ENCODE results near the gene CRK.
A peak's percentile ranks its signal among the peaks of the same experiment; 100 is the strongest.

DNA sequence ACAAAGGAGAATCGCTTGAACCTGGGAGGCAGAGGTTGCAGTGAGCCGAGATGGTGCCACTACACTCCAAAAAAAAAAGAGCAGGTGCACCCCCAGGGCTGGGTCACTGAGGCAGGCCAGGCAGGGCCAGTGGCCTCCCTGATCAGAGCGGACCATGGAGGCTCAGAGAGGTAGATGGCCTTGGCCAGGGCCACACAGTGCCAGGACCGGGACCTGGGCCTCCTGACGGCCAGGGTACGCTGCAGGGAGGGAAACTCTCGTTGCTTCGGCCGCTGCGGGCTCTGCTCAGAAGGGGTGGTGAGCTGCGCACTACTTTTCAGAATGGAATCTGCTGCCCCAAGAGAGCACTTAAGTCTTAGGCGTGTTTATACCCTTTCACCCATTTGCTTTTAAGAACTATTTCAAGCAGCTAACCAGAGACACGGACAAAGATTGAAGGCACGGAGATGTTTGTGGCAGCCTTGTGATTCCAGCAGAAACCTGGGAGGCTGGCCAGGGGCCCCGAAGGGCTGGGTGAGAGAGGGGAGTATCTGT is 19.4 kb upstream of the CRK start:
- TF ChIP-seq, protein P1, sequence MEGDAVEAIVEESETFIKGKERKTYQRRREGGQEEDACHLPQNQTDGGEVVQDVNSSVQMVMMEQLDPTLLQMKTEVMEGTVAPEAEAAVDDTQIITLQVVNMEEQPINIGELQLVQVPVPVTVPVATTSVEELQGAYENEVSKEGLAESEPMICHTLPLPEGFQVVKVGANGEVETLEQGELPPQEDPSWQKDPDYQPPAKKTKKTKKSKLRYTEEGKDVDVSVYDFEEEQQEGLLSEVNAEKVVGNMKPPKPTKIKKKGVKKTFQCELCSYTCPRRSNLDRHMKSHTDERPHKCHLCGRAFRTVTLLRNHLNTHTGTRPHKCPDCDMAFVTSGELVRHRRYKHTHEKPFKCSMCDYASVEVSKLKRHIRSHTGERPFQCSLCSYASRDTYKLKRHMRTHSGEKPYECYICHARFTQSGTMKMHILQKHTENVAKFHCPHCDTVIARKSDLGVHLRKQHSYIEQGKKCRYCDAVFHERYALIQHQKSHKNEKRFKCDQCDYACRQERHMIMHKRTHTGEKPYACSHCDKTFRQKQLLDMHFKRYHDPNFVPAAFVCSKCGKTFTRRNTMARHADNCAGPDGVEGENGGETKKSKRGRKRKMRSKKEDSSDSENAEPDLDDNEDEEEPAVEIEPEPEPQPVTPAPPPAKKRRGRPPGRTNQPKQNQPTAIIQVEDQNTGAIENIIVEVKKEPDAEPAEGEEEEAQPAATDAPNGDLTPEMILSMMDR (IDR thresholded peaks at IDR 0.05): no peak
- TF ChIP-seq POLR2A (IDR thresholded peaks at IDR 0.05; ENCODE audit: low read depth) (no peak), POLR2AphosphoS5 (IDR thresholded peaks at IDR 0.05) (peak in 1 of 2 donors; percentile 8), EP300 (IDR thresholded peaks at IDR 0.05) (no peak)
